HG03342 (cell line): Measurements from ENCODE around the gene NSUN5.
A peak's percentile ranks its signal among the peaks of the same experiment; 100 is the strongest.
"Not testable (repeated sequence)": the region's sequence is repeated elsewhere in the genome, so short reads cannot be mapped to it uniquely, and the experiment has no call there.

ENCODE experiments used
- ATAC-seq: cut with Tn5 transposase; IDR thresholded peaks from one replicate; pipeline ENCODE4 v1.9.1; 2021; ENCODE audit warnings: mild to moderate bottlenecking, moderate library complexity; ENCODE audit not compliant: unreplicated experiment

NSUN5 gene

GRCh38 chr7:73308665-73309214 lies at the start of gene NSUN5:
Gene NSUN5, minus strand, starts transcription at chr7:73308826. Its CDS starts 36 bp downstream, at chr7:73308790.
- ATAC-seq = peak; percentile 89

- no peak for ATAC-seq
Observed at GRCh38 chr7:73356159-73356558, 47.5 kb upstream of the NSUN5 start.

GRCh38 chr7:73354821-73355220 lies 46.2 kb upstream of the NSUN5 start:
- ATAC-seq = no peak

- no peak for ATAC-seq
Observed at GRCh38 chr7:73354196-73354595, 45.6 kb upstream of the NSUN5 start.

- no peak for ATAC-seq
Observed at GRCh38 chr7:73353243-73353642, 44.6 kb upstream of the NSUN5 start.

GRCh38 chr7:73352784-73353183 lies 44.2 kb upstream of the NSUN5 start:
- no peak for ATAC-seq

- no peak for ATAC-seq
Observed at GRCh38 chr7:73351447-73352167, 43.0 kb upstream of the NSUN5 start.

GRCh38 chr7:73350306-73351068 lies 41.9 kb upstream of the NSUN5 start:
- ATAC-seq = no peak

- ATAC-seq = no peak
Observed at GRCh38 chr7:73349763-73350162, 41.1 kb upstream of the NSUN5 start.

GRCh38 chr7:73345951-73346350 lies 37.3 kb upstream of the NSUN5 start:
- no peak for ATAC-seq

GRCh38 chr7:73345538-73345937 lies 36.9 kb upstream of the NSUN5 start:
- no peak for ATAC-seq

- ATAC-seq = no peak
Observed at GRCh38 chr7:73343671-73344380, 35.2 kb upstream of the NSUN5 start.

- no peak for ATAC-seq
Observed at GRCh38 chr7:73342645-73343044, 34.0 kb upstream of the NSUN5 start.

GRCh38 chr7:73341877-73342276 lies 33.3 kb upstream of the NSUN5 start:
- no peak for ATAC-seq

- no peak for ATAC-seq
Observed at GRCh38 chr7:73340514-73340913, 31.9 kb upstream of the NSUN5 start.

GRCh38 chr7:73338321-73338720 lies 29.7 kb upstream of the NSUN5 start:
- ATAC-seq = no peak

- ATAC-seq = no peak
Observed at GRCh38 chr7:73332447-73332846, 23.8 kb upstream of the NSUN5 start.

GRCh38 chr7:73330772-73331171 lies 22.1 kb upstream of the NSUN5 start:
- ATAC-seq = no peak

- ATAC-seq = no peak
Observed at GRCh38 chr7:73329861-73330581, 21.4 kb upstream of the NSUN5 start.

- no peak for ATAC-seq
Observed at GRCh38 chr7:73328696-73329095, 20.1 kb upstream of the NSUN5 start.

GRCh38 chr7:73327922-73328321 lies 19.3 kb upstream of the NSUN5 start, which contains the start of the genes FKBP6 and TRIM50:
Gene FKBP6, plus strand, starts transcription at chr7:73328161. Its CDS starts 268 bp downstream, at chr7:73328429.
Gene TRIM50, minus strand, starts transcription at chr7:73328082. Its CDS starts 3,295 bp downstream, at chr7:73324787.
- ATAC-seq = not testable (repeated sequence)
